H9 (cell line): Measurements from ENCODE around the gene SELENOV. TPM values are rescaled to one million over a fixed set of nuclear protein-coding genes. Genes with fewer than 3 reads are reported as not detected.

Experiments used
- DNase-seq: peaks from one replicate; pipeline ENCODE4 v3.0.0-alpha.2; 2017
- H2AFZ ChIP-seq: one replicate; pipeline ENCODE4 v1.6.1; 2013; ENCODE audit warnings: mild to moderate bottlenecking, low read length, control low read depth, moderate library complexity
- H2AK5ac ChIP-seq: 2 replicates; pipeline ENCODE4 v1.6.1; 2013; ENCODE audit warnings: low read length, control low read depth, mixed read lengths; ENCODE audit not compliant: insufficient read length
- H2BK120ac ChIP-seq: one replicate; pipeline ENCODE4 v1.6.1; 2013; ENCODE audit warnings: low read depth, mild to moderate bottlenecking, low read length, control low read depth, inconsistent platforms; ENCODE audit not compliant: poor library complexity, severe bottlenecking
- H2BK12ac ChIP-seq: 2 replicates; pipeline ENCODE4 v1.6.1; 2013; ENCODE audit warnings: low read length, control low read depth, mixed read lengths, low read depth; ENCODE audit not compliant: insufficient read length
- H2BK15ac ChIP-seq: 2 replicates; pipeline ENCODE4 v1.6.1; 2013; ENCODE audit warnings: low read depth, low read length, control low read depth
- H2BK20ac ChIP-seq: one replicate; pipeline ENCODE4 v1.6.1; 2013; ENCODE audit warnings: low read depth, mild to moderate bottlenecking, low read length, control low read depth, inconsistent platforms; ENCODE audit not compliant: poor library complexity, severe bottlenecking
- H2BK5ac ChIP-seq: 2 replicates; pipeline ENCODE4 v1.6.1; 2013; ENCODE audit warnings: low read length, control low read depth, mixed read lengths; ENCODE audit not compliant: insufficient read length
- H3K14ac ChIP-seq: 2 replicates; pipeline ENCODE4 v1.6.1; 2013; ENCODE audit warnings: low read length, control low read depth; ENCODE audit not compliant: insufficient read depth
- H3K18ac ChIP-seq: 2 replicates; pipeline ENCODE4 v1.6.1; 2013; ENCODE audit warnings: low read depth, mild to moderate bottlenecking, mixed read lengths, low read length, control low read depth; ENCODE audit not compliant: insufficient read length
- H3K23ac ChIP-seq: 2 replicates; pipeline ENCODE4 v1.6.1; 2013; ENCODE audit warnings: low read length, control low read depth, mixed read lengths, low read depth; ENCODE audit not compliant: insufficient read length
- H3K23me2 ChIP-seq: 2 replicates; pipeline ENCODE4 v1.6.1; 2013; ENCODE audit warnings: low read depth, mild to moderate bottlenecking, mixed read lengths, low read length, control low read depth; ENCODE audit not compliant: insufficient read length, poor library complexity, severe bottlenecking
- H3K27ac ChIP-seq: 2 replicates; pipeline ENCODE4 v1.5.1; 2013; ENCODE audit warnings: low read length, control low read depth, mixed read lengths, low read depth; ENCODE audit not compliant: insufficient read length
- H3K27me3 ChIP-seq: 2 replicates; pipeline ENCODE4 v1.6.1; 2013; ENCODE audit warnings: low read length, control low read depth, inconsistent platforms; ENCODE audit not compliant: insufficient read depth
- H3K4ac ChIP-seq: 2 replicates; pipeline ENCODE4 v1.6.1; 2013; ENCODE audit warnings: low read depth, mild to moderate bottlenecking, control low read depth, inconsistent platforms, low read length, moderate library complexity
- H3K4me1 ChIP-seq: 2 replicates; pipeline ENCODE4 v1.6.1; 2013; ENCODE audit warnings: low read length, control low read depth, inconsistent platforms; ENCODE audit not compliant: insufficient read depth
- H3K4me2 ChIP-seq: 2 replicates; pipeline ENCODE4 v1.6.1; 2013; ENCODE audit warnings: low read length, control low read depth, mixed read lengths; ENCODE audit not compliant: insufficient read length, insufficient read depth
- H3K56ac ChIP-seq: 2 replicates; pipeline ENCODE4 v1.6.1; 2013; ENCODE audit warnings: low read depth, mild to moderate bottlenecking, mixed read lengths, low read length, control low read depth; ENCODE audit not compliant: insufficient read length
- H3K79me1 ChIP-seq: 2 replicates; pipeline ENCODE4 v1.6.1; 2013; ENCODE audit warnings: low read depth, mild to moderate bottlenecking, moderate library complexity, low read length, control low read depth, inconsistent platforms; ENCODE audit not compliant: insufficient read depth, poor library complexity, severe bottlenecking
- H3K79me2 ChIP-seq: 2 replicates; pipeline ENCODE4 v1.6.1; 2013; ENCODE audit warnings: low read length, control low read depth, inconsistent platforms; ENCODE audit not compliant: insufficient read depth
- H3K9ac ChIP-seq: 2 replicates; pipeline ENCODE4 v1.6.1; 2013; ENCODE audit warnings: low read length, control low read depth, mixed read lengths; ENCODE audit not compliant: insufficient read length; ENCODE audit errors: extremely low read depth
- H3K9me3 ChIP-seq: one replicate; pipeline ENCODE4 v1.6.1; 2013; ENCODE audit warnings: low read depth, low read length, inconsistent platforms; ENCODE audit not compliant: control insufficient read depth
- H3T11ph ChIP-seq: one replicate; pipeline ENCODE4 v1.6.1; 2013; ENCODE audit warnings: mild to moderate bottlenecking, low read length, control low read depth, inconsistent platforms
- H4K20me1 ChIP-seq: one replicate; pipeline ENCODE4 v1.6.1; 2013; ENCODE audit not compliant: control insufficient read depth, insufficient read length, insufficient read depth
- H4K5ac ChIP-seq: 2 replicates; pipeline ENCODE4 v1.6.1; 2013; ENCODE audit warnings: low read depth, mild to moderate bottlenecking, mixed read lengths, low read length, control low read depth; ENCODE audit not compliant: insufficient read length
- H4K8ac ChIP-seq: replicated peaks from 2 replicates; pipeline ENCODE4 v1.6.1; 2013; ENCODE audit warnings: low read length, control low read depth, mixed read lengths, low read depth; ENCODE audit not compliant: insufficient read length
- H4K91ac ChIP-seq: 2 replicates; pipeline ENCODE4 v1.6.1; 2013; ENCODE audit warnings: low read depth, mild to moderate bottlenecking, moderate library complexity, mixed read lengths, low read length, control low read depth; ENCODE audit not compliant: insufficient read length
- H3K27ac Mint-ChIP-seq, 3 experiments: 2 replicates in 2 of 3; 3 replicates in 1 of 3; pipeline ENCODE4 v1.8.0; 2020 to 2021; ENCODE audit warnings: mixed read lengths in 3 of 3, mild to moderate bottlenecking in 1 of 3, moderate library complexity in 1 of 3
- H3K27me3 Mint-ChIP-seq: 2 replicates; pipeline ENCODE4 v1.8.0; 2021; ENCODE audit warnings: low read depth, mild to moderate bottlenecking, moderate library complexity, mixed read lengths
- H3K36me3 Mint-ChIP-seq, 3 experiments: 2 replicates in 2 of 3; 3 replicates in 1 of 3; pipeline ENCODE4 v1.8.0; 2020 to 2021; ENCODE audit warnings: low read depth in 3 of 3, mixed read lengths in 3 of 3; ENCODE audit not compliant: insufficient read depth in 1 of 3
- H3K4me1 Mint-ChIP-seq, 2 experiments: 2 replicates each; pipeline ENCODE4 v1.8.0; 2020; ENCODE audit warnings: mixed read lengths in 2 of 2
- H3K4me3 Mint-ChIP-seq, 2 experiments: 2 replicates in 1 of 2; 3 replicates in 1 of 2; pipeline ENCODE4 v1.8.0; 2020 to 2021; ENCODE audit warnings: mild to moderate bottlenecking in 2 of 2, mixed read lengths in 2 of 2, moderate library complexity in 1 of 2
- H3K9me3 Mint-ChIP-seq, 2 experiments: 2 replicates in 1 of 2; 3 replicates in 1 of 2; pipeline ENCODE4 v1.8.0; 2020; ENCODE audit warnings: mild to moderate bottlenecking in 2 of 2, mixed read lengths in 2 of 2, moderate library complexity in 1 of 2
- CTCF ChIP-seq: fragments of 200-600 bp; sonication (generic); conservative IDR thresholded peaks from 3 replicates; pipeline ENCODE4 v1.8.0; 2021; ENCODE audit warnings: antibody characterized with exemption, mild to moderate bottlenecking
- WGBS: extraction: QIAGEN DNeasy Blood & Tissue Kit; methylation state at CpG from one replicate; pipeline ENCODE4 v1.1.7; 2013; ENCODE audit warnings: missing lambda C conversion rate, low lambda C conversion rate, mixed read lengths; ENCODE audit not compliant: insufficient read length; ENCODE audit errors: extremely low coverage; 5-methylcytosine and 5-hydroxymethylcytosine counted together
- total RNA-seq: library from RNA; stranded (reverse); gene quantifications from 2 replicates; pipeline ENCODE4 v1.2.1, GENCODE V29; 2021

SELENOV gene
- total RNA-seq, 1 experiment from 2014 or later: 6.9 TPM

GRCh38 chr19:39509233-39509632 is 5.7 kb upstream of the SELENOV start:
- Histone ChIP-seq H3K9ac (no peak overlapping the region), H3K27ac (no peak overlapping the region), H3K9me3 (no peaks in the 10 kb centered on the region), H3K18ac (no peak overlapping the region), H4K5ac (no peak overlapping the region), H2AFZ (no peak overlapping the region), H3K14ac (no peak overlapping the region), H3K56ac (no peak overlapping the region), H2BK120ac (no peak overlapping the region), H2BK12ac (no peak overlapping the region), H3T11ph (no peak overlapping the region), H3K23me2 (peaks cover 10% of the 10 kb centered on the region), H3K4me2 (no peak overlapping the region), H4K20me1 (no peaks in the 10 kb centered on the region), H2BK15ac (no peak overlapping the region), H2AK5ac (no peak overlapping the region), H3K79me1 (no peaks in the 10 kb centered on the region), H3K4ac (no peak overlapping the region), H3K79me2 (no peaks in the 10 kb centered on the region), H4K91ac (no peak overlapping the region), H3K27me3 (peaks cover 19% of the 10 kb centered on the region; the same call in 1 of the 2 replicates), H3K4me1 (no peaks in the 10 kb centered on the region), H2BK5ac (no peak overlapping the region), H3K23ac (no peak overlapping the region), H4K8ac (no peak overlapping the region), H2BK20ac (no peak overlapping the region)
- Mint-ChIP-seq H3K27me3 (peaks cover 86% of the 10 kb centered on the region), H3K4me3 (0 out of 5 replicates have a peak overlapping the region, but pooled peaks of 1 of the 2 experiments have one; percentile 14), H3K36me3 (peaks cover 0 to 3% (median 2%) of the 10 kb centered on the region in 3 experiments; a peak in 1 of 7 replicates), H3K27ac (no peak overlapping the region), H3K9me3 (peaks cover 7 to 11% of the 10 kb centered on the region in 2 experiments; a peak in 4 of 5 replicates), H3K4me1 (peaks cover 9 to 10% of the 10 kb centered on the region in 2 experiments)
- no CpG with 5 or more reads among the region's 2 CpGs for WGBS
- no peak for DNase-seq
- TF ChIP-seq CTCF: no peak
